HepG2 (cell line): ENCODE results near the gene LHFPL2. TPM values are rescaled to one million over a fixed set of nuclear protein-coding genes. Genes with fewer than 3 reads are reported as not detected.

Experiments
- ATAC-seq: fragments of 200-7000 bp; cut with Tn5 transposase; 3 replicates; pipeline ENCODE4 v1.9.1; 2020; ENCODE audit warnings: mild to moderate bottlenecking, moderate library complexity
- BruUV-seq: library from RNA; stranded (reverse); fragments of 400-500 nt; replicated peaks from 2 replicates; lab custom pipeline; 2021; lab: Mats Ljungman, UMichigan
- CTCF ChIA-PET: fragments of 300-600 bp; formaldehyde crosslinking; extraction: SDS; loops from one replicate; lab custom pipeline; 2021; ENCODE audit warnings: low total read pairs, inconsistent platforms, low intra/inter-chr PET ratio; lab: Yijun Ruan, JAX
- POLR2A ChIA-PET: fragments of 350-600 bp; sonication (Branson Sonifier 250); formaldehyde crosslinking; loops from one replicate; lab custom pipeline; 2020; ENCODE audit warnings: antibody characterized with exemption, inconsistent platforms; lab: Yijun Ruan, JAX
- DNase-seq: peaks from one replicate; pipeline ENCODE4 v3.0.0-alpha.2; 2015; ENCODE audit warnings: low spot score
- FAIRE-seq: peaks from 3 replicates; lab custom pipeline; 2011; peaks lifted over from hg19 to GRCh38; lab: Jason Lieb, UNC
- H2AFZ ChIP-seq: one replicate; pipeline ENCODE4 v1.6.1; 2011; ENCODE audit warnings: low read length, inconsistent platforms
- H3K27ac ChIP-seq: fragments of 300-600 bp; 3 replicates; pipeline ENCODE4 v1.8.0; 2011; ENCODE audit warnings: mixed run types, mild to moderate bottlenecking, mixed read lengths, low read length, inconsistent platforms; ENCODE audit not compliant: insufficient read depth; ENCODE audit errors: extremely low read length
- H3K27me3 ChIP-seq, 2 experiments: fragments of 200-600 bp in 1 of 2; 2 replicates in 1 of 2; 3 replicates in 1 of 2; pipeline versions ENCODE4 v1.6.0 to v1.8.0; 2011; ENCODE audit warnings: low read length in 2 of 2, mild to moderate bottlenecking in 2 of 2, moderate library complexity in 2 of 2, inconsistent platforms in 1 of 2; ENCODE audit not compliant: insufficient read depth in 2 of 2, control insufficient read depth in 1 of 2
- H3K36me3 ChIP-seq, 2 experiments: fragments of 200-600 bp in 1 of 2; replicated peaks in 1 of 2; 2 replicates in 1 of 2; 3 replicates in 1 of 2; pipeline versions ENCODE4 v1.5.1 to v1.8.0; 2011; ENCODE audit warnings: low read length in 2 of 2, inconsistent platforms in 1 of 2; ENCODE audit not compliant: insufficient read depth in 2 of 2, control insufficient read depth in 1 of 2
- H3K4me1 ChIP-seq: 2 replicates; pipeline ENCODE4 v1.5.1; 2012; ENCODE audit warnings: low read length, inconsistent platforms; ENCODE audit not compliant: insufficient read depth
- H3K4me2 ChIP-seq: 2 replicates; pipeline ENCODE4 v1.6.0; 2011; ENCODE audit warnings: low read depth, low read length, inconsistent platforms
- H3K4me3 ChIP-seq, 3 experiments: fragments of 200-600 bp in 1 of 3; sonication (generic), shearing (Covaris generic) in 1 of 3; replicated peaks in 1 of 3; 2 replicates each; pipeline ENCODE4 v1.5.1; 2011 to 2016; ENCODE audit warnings: low read length in 3 of 3, inconsistent platforms in 2 of 3, low read depth in 2 of 3, mild to moderate bottlenecking in 2 of 3, control low read depth in 1 of 3, mixed read lengths in 1 of 3; ENCODE audit not compliant: insufficient read depth in 1 of 3
- H3K79me2 ChIP-seq: one replicate; pipeline ENCODE4 v1.6.1; 2011; ENCODE audit warnings: low read length, inconsistent platforms; ENCODE audit not compliant: insufficient read depth
- H3K9ac ChIP-seq: 2 replicates; pipeline ENCODE4 v1.6.0; 2011; ENCODE audit warnings: mild to moderate bottlenecking, low read depth, low read length, inconsistent platforms; ENCODE audit not compliant: insufficient read depth
- H3K9me3 ChIP-seq: 2 replicates; pipeline ENCODE4 v1.5.1; 2012; ENCODE audit warnings: mild to moderate bottlenecking, low read length
- H4K20me1 ChIP-seq: 2 replicates; pipeline ENCODE4 v1.6.0; 2011; ENCODE audit warnings: inconsistent platforms, mild to moderate bottlenecking, low read length, moderate library complexity; ENCODE audit not compliant: insufficient read depth
- FOSL2 ChIP-seq: sonication (generic); formaldehyde crosslinking; IDR thresholded peaks from 2 replicates; pipeline ENCODE4 v1.4.0; 2020; ENCODE audit warnings: missing genetic modification reagents
- JUNB ChIP-seq: sonication (generic); formaldehyde crosslinking; IDR thresholded peaks from 2 replicates; pipeline ENCODE4 v1.8.0; 2022; ENCODE audit warnings: missing genetic modification reagents, mild to moderate bottlenecking, borderline replicate concordance
- KDM5A ChIP-seq: fragments of 200-600 bp; sonication (generic); IDR thresholded peaks from 2 replicates; pipeline ENCODE4 v1.7.0; 2018; ENCODE audit warnings: antibody characterized with exemption, mild to moderate bottlenecking, low read length, borderline replicate concordance
- NR1H2 ChIP-seq: sonication (generic); formaldehyde crosslinking; IDR thresholded peaks from 2 replicates; pipeline ENCODE4 v1.8.1; 2022; ENCODE audit warnings: low read depth, missing genetic modification reagents, borderline replicate concordance
- ZNF101 ChIP-seq: sonication (generic); formaldehyde crosslinking; IDR thresholded peaks from 2 replicates; pipeline ENCODE4 v1.4.0; 2020; ENCODE audit warnings: mild to moderate bottlenecking, low read depth, missing genetic modification reagents, borderline replicate concordance
- ZNF44 ChIP-seq: sonication (generic); formaldehyde crosslinking; IDR thresholded peaks from 2 replicates; pipeline ENCODE4 v1.5.1; 2020; ENCODE audit warnings: mild to moderate bottlenecking, missing genetic modification reagents
- ZNF501 ChIP-seq: sonication (generic); formaldehyde crosslinking; IDR thresholded peaks from 2 replicates; pipeline ENCODE4 v1.5.1; 2020; ENCODE audit warnings: mild to moderate bottlenecking, moderate library complexity, missing genetic modification reagents
- ZNF720 ChIP-seq: sonication (generic); formaldehyde crosslinking; IDR thresholded peaks from 2 replicates; pipeline ENCODE4 v1.4.0; 2020; ENCODE audit warnings: missing genetic modification reagents
- WGBS: methylation state at CpG from one replicate; pipeline ENCODE4 v1.1.6; 2017; ENCODE audit warnings: low lambda C conversion rate; 5-methylcytosine and 5-hydroxymethylcytosine counted together
- in situ Hi-C: cut with HindIII; loops from 2 replicates; pipeline ENCODE4 v1.10.0; 2017; ENCODE audit warnings: low pct_unique_long_range_greater_than_20kb; ENCODE audit not compliant: extremely low pct_ligation_motif_present
- intact Hi-C: fragments of 100-400 bp; cut with micrococcal nuclease; formaldehyde crosslinking; loops from one replicate; pipeline ENCODE4 v1.10.0; 2022; ENCODE audit not compliant: unreplicated experiment
- polyA plus RNA-seq, 8 experiments: library from polyadenylated mRNA; depleted of rRNA in 3 of 8; stranded (reverse) in 7 of 8; unstranded in 1 of 8; fragments of >200 nt; fragmentation: Illumina TruSeq in 4 of 8; extraction: Trizol in 4 of 8; gene quantifications; 2 replicates each; pipeline versions ENCODE4 v1.2.1 to v1.2.3, GENCODE V29; 2011 to 2016; ENCODE audit warnings: low read depth in 4 of 8, missing spikeins in 1 of 8, mixed read lengths in 1 of 8; ENCODE audit not compliant: insufficient read depth in 1 of 8
- total RNA-seq, 5 experiments: library from RNA; depleted of rRNA; stranded (reverse); fragments of >200 nt; fragmentation: Illumina TruSeq; extraction: Trizol; gene quantifications; 2 replicates each; pipeline ENCODE4 v1.2.3, GENCODE V29; 2016; ENCODE audit warnings: low read depth in 1 of 5
- TF ChIP-seq, protein P1 (sequence below): sonication (generic); formaldehyde crosslinking; IDR thresholded peaks from 2 replicates; pipeline ENCODE4 v1.5.0; 2020; ENCODE audit warnings: missing genetic modification reagents, mild to moderate bottlenecking, borderline replicate concordance
- TF ChIP-seq, protein P2 (sequence below): IDR thresholded peaks from 2 replicates; pipeline ENCODE4 v1.4.0; 2020; ENCODE audit warnings: mild to moderate bottlenecking, missing genetic modification reagents

Gene LHFPL2
- total and polyA plus RNA-seq, 2 of the 13 experiments (the other 11 are each of a cell fraction or from before 2014, with no cell fraction given), result 6.0 to 20.0 TPM

GRCh38 chr5:78586251-78586650, 62.3 kb downstream of the LHFPL2 start:
- POLR2A ChIA-PET, result no interaction called here
- DNase-seq (no peak), FAIRE-seq (no peak), ATAC-seq (no peak)
- no TSS peak for BruUV-seq
- Histone ChIP-seq H3K4me2 (no peak overlapping the region), H3K9ac (no peak overlapping the region), H3K79me2 (peaks cover 12% of the 10 kb centered on the region), H4K20me1 (no peaks in the 10 kb centered on the region), H3K4me3 (no peak overlapping the region), H2AFZ (no peak overlapping the region), H3K9me3 (no peaks in the 10 kb centered on the region), H3K27me3 (no peaks in the 10 kb centered on the region), H3K36me3 (peaks cover 2 to 11% of the 10 kb centered on the region in 2 experiments; a peak in 4 of 5 replicates), H3K4me1 (peaks cover 31% of the 10 kb centered on the region), H3K27ac (no peak overlapping the region)
- intact Hi-C loops, result no loop called here
- 97% methylated on average over 6 of the region's 6 CpGs for WGBS
- in situ Hi-C loops, result no loop called here
- CTCF ChIA-PET, result no interaction called here
- TF ChIP-seq NR1H2 (no peak), FOSL2 (CRISPR knock-in tag) (peak; percentile 9; the same call in 1 of the 2 replicates)

GRCh38 chr5:78578015-78578414, 70.6 kb downstream of the LHFPL2 start:
- CTCF ChIA-PET, result no interaction called here
- POLR2A ChIA-PET, result interaction anchor here (1.7 kb wide), 1 partner anchor 16 kb away, joined by 6 read pairs; no protein-coding TSS in a partner anchor
- no TSS peak for BruUV-seq
- H2AFZ ChIP-seq, result no peak overlapping the region
- no peaks in the 10 kb centered on the region for H4K20me1 ChIP-seq
- H3K27me3 ChIP-seq, result no peaks in the 10 kb centered on the region
- no peak overlapping the region for H3K9ac ChIP-seq
- peaks cover 55% of the 10 kb centered on the region for H3K4me1 ChIP-seq
- FAIRE-seq (no peak), ATAC-seq (no peak), DNase-seq (no peak)
- intact Hi-C loops (no loop called here), in situ Hi-C loops (no loop called here)
- no peak overlapping the region for H3K4me3 ChIP-seq
- peaks cover 1% of the 10 kb centered on the region for H3K79me2 ChIP-seq
- no peak overlapping the region for H3K4me2 ChIP-seq
- H3K9me3 ChIP-seq, result no peaks in the 10 kb centered on the region
- TF ChIP-seq, protein P1, sequence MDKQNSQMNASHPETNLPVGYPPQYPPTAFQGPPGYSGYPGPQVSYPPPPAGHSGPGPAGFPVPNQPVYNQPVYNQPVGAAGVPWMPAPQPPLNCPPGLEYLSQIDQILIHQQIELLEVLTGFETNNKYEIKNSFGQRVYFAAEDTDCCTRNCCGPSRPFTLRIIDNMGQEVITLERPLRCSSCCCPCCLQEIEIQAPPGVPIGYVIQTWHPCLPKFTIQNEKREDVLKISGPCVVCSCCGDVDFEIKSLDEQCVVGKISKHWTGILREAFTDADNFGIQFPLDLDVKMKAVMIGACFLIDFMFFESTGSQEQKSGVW (CRISPR knock-in tag), result no peak
- TF ChIP-seq ZNF101 (CRISPR knock-in tag), result no peak
- no peak for TF ChIP-seq KDM5A
- TF ChIP-seq ZNF44 (CRISPR knock-in tag), result no peak
- no peak for TF ChIP-seq JUNB (CRISPR knock-in tag)
- TF ChIP-seq ZNF720 (CRISPR knock-in tag), result no peak
- no peak for TF ChIP-seq ZNF501
- TF ChIP-seq, protein P2, sequence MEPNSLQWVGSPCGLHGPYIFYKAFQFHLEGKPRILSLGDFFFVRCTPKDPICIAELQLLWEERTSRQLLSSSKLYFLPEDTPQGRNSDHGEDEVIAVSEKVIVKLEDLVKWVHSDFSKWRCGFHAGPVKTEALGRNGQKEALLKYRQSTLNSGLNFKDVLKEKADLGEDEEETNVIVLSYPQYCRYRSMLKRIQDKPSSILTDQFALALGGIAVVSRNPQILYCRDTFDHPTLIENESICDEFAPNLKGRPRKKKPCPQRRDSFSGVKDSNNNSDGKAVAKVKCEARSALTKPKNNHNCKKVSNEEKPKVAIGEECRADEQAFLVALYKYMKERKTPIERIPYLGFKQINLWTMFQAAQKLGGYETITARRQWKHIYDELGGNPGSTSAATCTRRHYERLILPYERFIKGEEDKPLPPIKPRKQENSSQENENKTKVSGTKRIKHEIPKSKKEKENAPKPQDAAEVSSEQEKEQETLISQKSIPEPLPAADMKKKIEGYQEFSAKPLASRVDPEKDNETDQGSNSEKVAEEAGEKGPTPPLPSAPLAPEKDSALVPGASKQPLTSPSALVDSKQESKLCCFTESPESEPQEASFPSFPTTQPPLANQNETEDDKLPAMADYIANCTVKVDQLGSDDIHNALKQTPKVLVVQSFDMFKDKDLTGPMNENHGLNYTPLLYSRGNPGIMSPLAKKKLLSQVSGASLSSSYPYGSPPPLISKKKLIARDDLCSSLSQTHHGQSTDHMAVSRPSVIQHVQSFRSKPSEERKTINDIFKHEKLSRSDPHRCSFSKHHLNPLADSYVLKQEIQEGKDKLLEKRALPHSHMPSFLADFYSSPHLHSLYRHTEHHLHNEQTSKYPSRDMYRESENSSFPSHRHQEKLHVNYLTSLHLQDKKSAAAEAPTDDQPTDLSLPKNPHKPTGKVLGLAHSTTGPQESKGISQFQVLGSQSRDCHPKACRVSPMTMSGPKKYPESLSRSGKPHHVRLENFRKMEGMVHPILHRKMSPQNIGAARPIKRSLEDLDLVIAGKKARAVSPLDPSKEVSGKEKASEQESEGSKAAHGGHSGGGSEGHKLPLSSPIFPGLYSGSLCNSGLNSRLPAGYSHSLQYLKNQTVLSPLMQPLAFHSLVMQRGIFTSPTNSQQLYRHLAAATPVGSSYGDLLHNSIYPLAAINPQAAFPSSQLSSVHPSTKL (CRISPR knock-in tag), result no peak
- H3K27ac ChIP-seq, result no peak overlapping the region
- no peaks in the 10 kb centered on the region; a peak in 1 of 5 replicates for H3K36me3 ChIP-seq
